Heart left ventricle (tissue), 16 donors: ENCODE data around the gene NHERF1. TPM values are rescaled to one million over a fixed set of nuclear protein-coding genes. Genes with fewer than 3 reads are reported as not detected.

Experiments
- ATAC-seq, 4 donors: fragments of 200-7000 bp; cut with Tn5 transposase; one replicate each; pipeline ENCODE4 v1.9.1; 2020 to 2022; ENCODE audit warnings: moderate library complexity in 4 of 4, mild to moderate bottlenecking in 3 of 4, moderate number of reproducible peaks in 1 of 4
- DNase-seq, 5 donors: peaks; one replicate each; pipeline ENCODE4 v3.0.0-alpha.2; 2020
- H3K27ac ChIP-seq, 12 donors: fragments of 200-600 bp; sonication (generic) in 4 of 12; one replicate each; pipeline versions ENCODE4 v1.5.0 to v1.8.0; 2016 to 2022; ENCODE audit warnings: mild to moderate bottlenecking in 2 of 12
- H3K27me3 ChIP-seq, 9 donors: fragments of 200-600 bp; sonication (generic) in 2 of 9; one replicate each; pipeline versions ENCODE4 v1.5.1 to v1.8.0; 2016 to 2022; ENCODE audit warnings: mild to moderate bottlenecking in 3 of 9
- H3K36me3 ChIP-seq, 9 donors: fragments of 200-600 bp; sonication (generic) in 2 of 9; one replicate each; pipeline versions ENCODE4 v1.5.0 to v1.8.0; 2018 to 2022; ENCODE audit warnings: mild to moderate bottlenecking in 2 of 9
- H3K4me1 ChIP-seq, 12 donors: fragments of 200-600 bp; sonication (generic) in 4 of 12; one replicate each; pipeline versions ENCODE4 v1.5.0 to v1.8.0; 2016 to 2022; ENCODE audit warnings: mild to moderate bottlenecking in 3 of 12
- H3K4me3 ChIP-seq, 12 donors: fragments of 200-600 bp; sonication (generic) in 4 of 12; one replicate each; pipeline versions ENCODE4 v1.5.0 to v1.8.0; 2017 to 2022; ENCODE audit warnings: mild to moderate bottlenecking in 9 of 12, moderate library complexity in 4 of 12
- H3K9me3 ChIP-seq, 12 donors: fragments of 200-600 bp; sonication (generic) in 4 of 12; one replicate each; pipeline versions ENCODE4 v1.5.0 to v1.8.0; 2016 to 2022; ENCODE audit warnings: mild to moderate bottlenecking in 1 of 12
- CTCF ChIP-seq, 12 donors: fragments of 200-600 bp; sonication (generic) in 4 of 12; IDR thresholded peaks; one replicate each; pipeline versions ENCODE4 v1.5.0 to v1.8.0; 2018 to 2022; ENCODE audit warnings: antibody characterized with exemption in 12 of 12, mild to moderate bottlenecking in 5 of 12
- POLR2A ChIP-seq, 2 donors: fragments of 450-650 bp; IDR thresholded peaks; one replicate each; pipeline ENCODE4 v1.6.1; 2017; ENCODE audit warnings: antibody characterized with exemption in 2 of 2, mild to moderate bottlenecking in 2 of 2, moderate library complexity in 2 of 2
- WGBS, 4 donors: extraction: QIAGEN DNeasy Blood & Tissue Kit in 2 of 4; methylation state at CpG; one replicate each; pipeline versions ENCODE4 v1.1.5 to v1.1.7; 2013 to 2018; 5-methylcytosine and 5-hydroxymethylcytosine counted together
- intact Hi-C, 10 donors: fragments of 100-400 bp; cut with DNase I; formaldehyde crosslinking; loops; one replicate each; pipeline versions ENCODE4 v1.11.1 to v1.14.2; 2022
- polyA plus RNA-seq, 2 donors: library from polyadenylated mRNA; stranded (reverse); fragments of 200-250 nt; gene quantifications; one replicate each; pipeline ENCODE4 v1.2.3, GENCODE V29; 2013
- total RNA-seq, 9 donors: library from RNA; depleted of rRNA in 2 of 9; stranded (reverse); fragments of >200 nt in 2 of 9; fragmentation: NEBNext Ultra II Directional in 3 of 9; extraction: Animal tissue kit (Norgen Biotek cat#: 25700) in 3 of 9; gene quantifications; one replicate each; pipeline versions ENCODE4 v1.1.0 to v1.2.4, GENCODE V29; 2016 to 2023
- donor health status: ischemic (EF 13 %, LVEDD 7.1; RV severe dilation, severe dysfunction).
- donor health status: healthy with polysubstance abuse.
- donor health status: DM: no; HTN: yes; CAD: no.
- donor health status: DM: no; HTN: no; CAD: no.
- donor health status: ischemic (EF 25% LVEDD 6.9; RV normal size, moderate dysfunction).
- donor health status: ischemic (EF 25% LVEDD 5.7; RV mildly dilated, moderate dysfunction).
- donor health status: healthy.
- donor health status: DM: yes; HTN: yes; CAD: no.
- donor health status: ischemic (EF 35%, LVEDD 5.7; RV mildly dilated, moderate dysfunction).
- donor health status: nonischemic (EF 11% LVEDD 7.7; RV severe dilation, severe dysfunction).
- donor health status: DM: yes; HTN: yes; CAD: no.
- donor health status: PGD.
- donor health status: ischemic (EF 29% LVEDD 5.4; RV normal size, mild dysfunction).
- donor health status: nonischemic (EF 23%, LVEDD 6.1; RV moderate dilation, normal function).

The NHERF1 gene
- total and polyA plus RNA-seq, 11 donors, result 7.5 to 42.2 (median 19.2) TPM

- H3K27me3 ChIP-seq, result peaks cover 0 to 15% (median 4%) of the 10 kb centered on the region in 9 donors
- peaks cover 0 to 17% (median 0%) of the 10 kb centered on the region in 12 donors for H3K4me1 ChIP-seq
- DNase-seq (no peak), ATAC-seq (no peak)
- 77 to 96% (median 91%) methylated on average over 3 of the region's 3 CpGs for WGBS, 4 donors
- H3K4me3 ChIP-seq, result no peak overlapping the region
- H3K36me3 ChIP-seq, result no peaks in the 10 kb centered on the region
- no peak overlapping the region for H3K27ac ChIP-seq
- H3K9me3 ChIP-seq, result no peaks in the 10 kb centered on the region
- TF ChIP-seq CTCF (IDR thresholded peaks at IDR 0.05) (no peak), POLR2A (IDR thresholded peaks at IDR 0.05) (no peak)
- intact Hi-C loops, result loop anchor here in 1 of 10 donors (10.0 kb wide), 1 partner anchor 56 kb away; no protein-coding TSS in a partner anchor
These were observed 19.7 kb upstream of the NHERF1 start for GRCh38 chr17:74728702-74729075.

GRCh38 chr17:74729368-74729767 is 19.1 kb upstream of the NHERF1 start:
- 87 to 94% (median 91%) methylated on average over 5 of the region's 5 CpGs for WGBS, 4 donors

GRCh38 chr17:74729866-74730265 is 18.6 kb upstream of the NHERF1 start:
- intact Hi-C loops, result loop anchor here in 1 of 10 donors (10.0 kb wide), 1 partner anchor 55 kb away; no protein-coding TSS in a partner anchor
- H3K27ac ChIP-seq, result no peak overlapping the region
- H3K36me3 ChIP-seq, result no peaks in the 10 kb centered on the region
- H3K27me3 ChIP-seq, result peaks cover 0 to 15% (median 4%) of the 10 kb centered on the region in 9 donors
- H3K4me3 ChIP-seq, result no peak overlapping the region
- H3K9me3 ChIP-seq, result no peaks in the 10 kb centered on the region
- peaks cover 0 to 17% (median 0%) of the 10 kb centered on the region in 12 donors for H3K4me1 ChIP-seq
- TF ChIP-seq CTCF (IDR thresholded peaks at IDR 0.05), result no peak
- no peak for TF ChIP-seq POLR2A (IDR thresholded peaks at IDR 0.05)
- 76 to 85% (median 81%) methylated on average over 15 of the region's 15 CpGs for WGBS, 4 donors
- DNase-seq, result no peak
- ATAC-seq, result no peak

More at GRCh38 chr17:74729368-74729767, 19.1 kb upstream of the NHERF1 start:
- Histone ChIP-seq H3K9me3 (no peaks in the 10 kb centered on the region), H3K27me3 (peaks cover 0 to 15% (median 4%) of the 10 kb centered on the region in 9 donors), H3K27ac (no peak overlapping the region), H3K4me3 (no peak overlapping the region), H3K4me1 (peaks cover 0 to 17% (median 0%) of the 10 kb centered on the region in 12 donors), H3K36me3 (no peaks in the 10 kb centered on the region)
- intact Hi-C loops, result loop anchor here in 1 of 10 donors (10.0 kb wide), 1 partner anchor 55 kb away; no protein-coding TSS in a partner anchor
- ATAC-seq (no peak), DNase-seq (no peak)
- TF ChIP-seq CTCF (IDR thresholded peaks at IDR 0.05) (no peak), POLR2A (IDR thresholded peaks at IDR 0.05) (no peak)

GRCh38 chr17:74730491-74731346 is 17.7 kb upstream of the NHERF1 start:
- H3K9me3 ChIP-seq, result no peaks in the 10 kb centered on the region
- DNase-seq (no peak), ATAC-seq (peak in 2 of 4 donors; percentile 16 to 36)
- no peaks in the 10 kb centered on the region for H3K36me3 ChIP-seq
- H3K27me3 ChIP-seq, result peaks cover 0 to 15% (median 5%) of the 10 kb centered on the region in 9 donors
- 73 to 82% (median 74%) methylated on average over 9 to 16 of the region's 16 CpGs for WGBS, 4 donors
- H3K4me3 ChIP-seq, result no peak overlapping the region
- TF ChIP-seq CTCF (IDR thresholded peaks at IDR 0.05), result no peak
- no peak for TF ChIP-seq POLR2A (IDR thresholded peaks at IDR 0.05)
- H3K4me1 ChIP-seq, result peaks cover 0 to 17% (median 0%) of the 10 kb centered on the region in 12 donors
- intact Hi-C loops, result no loop called here
- H3K27ac ChIP-seq, result no peak overlapping the region
